Neural cell (in vitro differentiated cells): ENCODE measurements around the gene KBTBD3. TPM values are rescaled to one million over a fixed set of nuclear protein-coding genes. Genes with fewer than 3 reads are reported as not detected.

Source experiments
- H2AFZ ChIP-seq: fragments of 200-600, 300-800 bp; sonication (generic), shearing (Covaris generic); 2 replicates; pipeline ENCODE4 v1.6.0; 2014; ENCODE audit warnings: low read depth, mild to moderate bottlenecking, antibody characterized with exemption, low read length, moderate library complexity
- H3F3A ChIP-seq: fragments of 200-600 bp; shearing (Covaris generic); 2 replicates; pipeline ENCODE4 v1.6.1; 2016; ENCODE audit warnings: mild to moderate bottlenecking, moderate library complexity, mixed read lengths, antibody characterized with exemption, low read length; ENCODE audit not compliant: insufficient read depth, poor library complexity, severe bottlenecking
- H3K27ac ChIP-seq: fragments of 200-600, 300-800 bp; sonication (generic), shearing (Covaris generic); 2 replicates; pipeline ENCODE4 v1.5.1; 2014; ENCODE audit warnings: mild to moderate bottlenecking, low read length, moderate library complexity
- H3K27me3 ChIP-seq: fragments of 300-800, 200-600 bp; sonication (generic), shearing (Covaris generic); 2 replicates; pipeline ENCODE4 v1.6.0; 2014; ENCODE audit warnings: mild to moderate bottlenecking, low read depth, low read length, moderate library complexity; ENCODE audit not compliant: insufficient read depth
- H3K36me3 ChIP-seq: fragments of 300-800, 200-600 bp; sonication (generic), shearing (Covaris generic); 2 replicates; pipeline ENCODE4 v1.5.1; 2014; ENCODE audit warnings: mild to moderate bottlenecking, antibody characterized with exemption, low read length, moderate library complexity; ENCODE audit not compliant: insufficient read depth
- H3K4me2 ChIP-seq: fragments of 300-800, 200-600 bp; sonication (generic), shearing (Covaris generic); 2 replicates; pipeline ENCODE4 v1.6.0; 2014; ENCODE audit warnings: mild to moderate bottlenecking, low read length
- H3K4me3 ChIP-seq: fragments of 300-800, 200-600 bp; sonication (generic), shearing (Covaris generic); 2 replicates; pipeline ENCODE4 v1.5.1; 2014; ENCODE audit warnings: mild to moderate bottlenecking, low read length, moderate library complexity
- H3K79me2 ChIP-seq: fragments of 200-600 bp; shearing (Covaris generic); replicated peaks from 2 replicates; pipeline ENCODE4 v1.6.0; 2014; ENCODE audit warnings: mild to moderate bottlenecking, low read length, moderate library complexity; ENCODE audit not compliant: insufficient read depth
- H3K9ac ChIP-seq: fragments of 300-800, 200-600 bp; sonication (generic), shearing (Covaris generic); 2 replicates; pipeline ENCODE4 v1.6.1; 2016; ENCODE audit warnings: mild to moderate bottlenecking, low read length, mixed read lengths
- H3K9me2 ChIP-seq: fragments of 200-600 bp; shearing (Covaris generic); 2 replicates; pipeline ENCODE4 v1.6.1; 2016; ENCODE audit warnings: mild to moderate bottlenecking, low read length, mixed read lengths; ENCODE audit not compliant: insufficient read depth
- H3K9me3 ChIP-seq: fragments of 200-600, 300-800 bp; sonication (generic), shearing (Covaris generic); 2 replicates; pipeline ENCODE4 v1.6.1; 2016; ENCODE audit warnings: mild to moderate bottlenecking, mixed run types, low read length, moderate library complexity, mixed read lengths
- H4K20me1 ChIP-seq: fragments of 200-600 bp; shearing (Covaris generic); 2 replicates; pipeline ENCODE4 v1.6.1; 2016; ENCODE audit warnings: mild to moderate bottlenecking, mixed run types; ENCODE audit not compliant: insufficient read depth
- EP300 ChIP-seq: fragments of 450-650 bp; conservative IDR thresholded peaks from 2 replicates; pipeline ENCODE4 v1.6.1; 2014; ENCODE audit warnings: antibody characterized with exemption, mild to moderate bottlenecking, moderate library complexity; ENCODE audit not compliant: poor library complexity, severe bottlenecking
- EZH2 ChIP-seq: fragments of 200-600, 300-800 bp; shearing (Covaris generic), sonication (generic); IDR thresholded peaks from 2 replicates; pipeline ENCODE4 v1.6.1; 2014; ENCODE audit warnings: antibody characterized with exemption, low read length, borderline replicate concordance, mild to moderate bottlenecking; ENCODE audit not compliant: insufficient read depth, poor library complexity, severe bottlenecking
- MXI1 ChIP-seq: fragments of 450-650 bp; conservative IDR thresholded peaks from 2 replicates; pipeline ENCODE4 v1.6.1; 2014; ENCODE audit warnings: antibody characterized with exemption, mild to moderate bottlenecking; ENCODE audit not compliant: poor library complexity, severe bottlenecking
- POLR2AphosphoS5 ChIP-seq: IDR thresholded peaks from 2 replicates; pipeline ENCODE4 v1.6.1; 2012
- RAD21 ChIP-seq: fragments of 450-650 bp; conservative IDR thresholded peaks from 2 replicates; pipeline ENCODE4 v1.6.1; 2014; ENCODE audit warnings: antibody characterized with exemption, mild to moderate bottlenecking, moderate library complexity
- SMC3 ChIP-seq: fragments of 450-650 bp; conservative IDR thresholded peaks from 2 replicates; pipeline ENCODE4 v1.6.1; 2014; ENCODE audit warnings: antibody characterized with exemption, mild to moderate bottlenecking, moderate library complexity; ENCODE audit not compliant: poor library complexity
- TAF1 ChIP-seq: IDR thresholded peaks from 2 replicates; pipeline ENCODE4 v1.6.1; 2012; ENCODE audit warnings: low read depth
- polyA plus RNA-seq: library from polyadenylated mRNA; depleted of rRNA; stranded (reverse); fragments of >200 nt; gene quantifications from 2 replicates; pipeline ENCODE4 v1.2.3, GENCODE V29; 2014
- TF ChIP-seq, protein P1 (sequence below): IDR thresholded peaks from 2 replicates; pipeline ENCODE4 v1.6.1; 2012; ENCODE audit warnings: borderline replicate concordance
- TF ChIP-seq, protein P2 (sequence below): fragments of 450-650 bp; IDR thresholded peaks from 2 replicates; pipeline ENCODE4 v1.5.1; 2014; ENCODE audit warnings: antibody characterized with exemption, mild to moderate bottlenecking, moderate library complexity; ENCODE audit not compliant: poor library complexity, severe bottlenecking

Gene KBTBD3
- polyA plus RNA-seq, 1 donor from 2014 or later, result 7.3 TPM

DNA sequence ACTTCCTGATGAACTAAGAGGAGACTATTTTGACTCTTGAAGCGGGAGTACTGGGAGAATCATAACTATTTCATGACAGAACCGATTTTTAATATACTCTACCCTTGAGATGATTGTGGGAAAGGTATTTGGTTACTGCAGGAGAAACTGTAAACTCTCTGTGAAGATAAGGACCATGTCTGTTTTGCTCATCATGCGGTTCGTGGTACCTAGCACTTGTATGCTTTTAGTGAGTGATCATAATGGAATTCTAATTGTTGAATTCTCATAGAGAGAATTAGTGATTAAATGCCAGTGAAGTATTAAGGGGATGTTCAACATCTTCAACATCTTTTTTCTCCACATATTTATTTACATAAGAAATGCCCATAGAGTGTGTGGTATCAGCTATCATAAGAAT is 11.7 kb upstream of the KBTBD3 start:
- Histone ChIP-seq H4K20me1 (peaks cover 6% of the 10 kb centered on the region), H3K4me2 (no peak overlapping the region), H3K27ac (no peak overlapping the region), H3K79me2 (peaks cover 59% of the 10 kb centered on the region), H3K9ac (no peak overlapping the region), H3K9me3 (no peaks in the 10 kb centered on the region), H3K9me2 (no peaks in the 10 kb centered on the region), H3K27me3 (no peaks in the 10 kb centered on the region), H2AFZ (no peak overlapping the region), H3K36me3 (no peaks in the 10 kb centered on the region), H3K4me3 (no peak overlapping the region), H3F3A (no peaks in the 10 kb centered on the region)
- TF ChIP-seq EP300 (no peak), MXI1 (no peak), TAF1 (no peak), POLR2AphosphoS5 (no peak), EZH2 (no peak), SMC3 (no peak), RAD21 (no peak)
- TF ChIP-seq, protein P1, sequence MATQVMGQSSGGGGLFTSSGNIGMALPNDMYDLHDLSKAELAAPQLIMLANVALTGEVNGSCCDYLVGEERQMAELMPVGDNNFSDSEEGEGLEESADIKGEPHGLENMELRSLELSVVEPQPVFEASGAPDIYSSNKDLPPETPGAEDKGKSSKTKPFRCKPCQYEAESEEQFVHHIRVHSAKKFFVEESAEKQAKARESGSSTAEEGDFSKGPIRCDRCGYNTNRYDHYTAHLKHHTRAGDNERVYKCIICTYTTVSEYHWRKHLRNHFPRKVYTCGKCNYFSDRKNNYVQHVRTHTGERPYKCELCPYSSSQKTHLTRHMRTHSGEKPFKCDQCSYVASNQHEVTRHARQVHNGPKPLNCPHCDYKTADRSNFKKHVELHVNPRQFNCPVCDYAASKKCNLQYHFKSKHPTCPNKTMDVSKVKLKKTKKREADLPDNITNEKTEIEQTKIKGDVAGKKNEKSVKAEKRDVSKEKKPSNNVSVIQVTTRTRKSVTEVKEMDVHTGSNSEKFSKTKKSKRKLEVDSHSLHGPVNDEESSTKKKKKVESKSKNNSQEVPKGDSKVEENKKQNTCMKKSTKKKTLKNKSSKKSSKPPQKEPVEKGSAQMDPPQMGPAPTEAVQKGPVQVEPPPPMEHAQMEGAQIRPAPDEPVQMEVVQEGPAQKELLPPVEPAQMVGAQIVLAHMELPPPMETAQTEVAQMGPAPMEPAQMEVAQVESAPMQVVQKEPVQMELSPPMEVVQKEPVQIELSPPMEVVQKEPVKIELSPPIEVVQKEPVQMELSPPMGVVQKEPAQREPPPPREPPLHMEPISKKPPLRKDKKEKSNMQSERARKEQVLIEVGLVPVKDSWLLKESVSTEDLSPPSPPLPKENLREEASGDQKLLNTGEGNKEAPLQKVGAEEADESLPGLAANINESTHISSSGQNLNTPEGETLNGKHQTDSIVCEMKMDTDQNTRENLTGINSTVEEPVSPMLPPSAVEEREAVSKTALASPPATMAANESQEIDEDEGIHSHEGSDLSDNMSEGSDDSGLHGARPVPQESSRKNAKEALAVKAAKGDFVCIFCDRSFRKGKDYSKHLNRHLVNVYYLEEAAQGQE, result no peak
- TF ChIP-seq, protein P2, sequence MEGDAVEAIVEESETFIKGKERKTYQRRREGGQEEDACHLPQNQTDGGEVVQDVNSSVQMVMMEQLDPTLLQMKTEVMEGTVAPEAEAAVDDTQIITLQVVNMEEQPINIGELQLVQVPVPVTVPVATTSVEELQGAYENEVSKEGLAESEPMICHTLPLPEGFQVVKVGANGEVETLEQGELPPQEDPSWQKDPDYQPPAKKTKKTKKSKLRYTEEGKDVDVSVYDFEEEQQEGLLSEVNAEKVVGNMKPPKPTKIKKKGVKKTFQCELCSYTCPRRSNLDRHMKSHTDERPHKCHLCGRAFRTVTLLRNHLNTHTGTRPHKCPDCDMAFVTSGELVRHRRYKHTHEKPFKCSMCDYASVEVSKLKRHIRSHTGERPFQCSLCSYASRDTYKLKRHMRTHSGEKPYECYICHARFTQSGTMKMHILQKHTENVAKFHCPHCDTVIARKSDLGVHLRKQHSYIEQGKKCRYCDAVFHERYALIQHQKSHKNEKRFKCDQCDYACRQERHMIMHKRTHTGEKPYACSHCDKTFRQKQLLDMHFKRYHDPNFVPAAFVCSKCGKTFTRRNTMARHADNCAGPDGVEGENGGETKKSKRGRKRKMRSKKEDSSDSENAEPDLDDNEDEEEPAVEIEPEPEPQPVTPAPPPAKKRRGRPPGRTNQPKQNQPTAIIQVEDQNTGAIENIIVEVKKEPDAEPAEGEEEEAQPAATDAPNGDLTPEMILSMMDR, result no peak

DNA sequence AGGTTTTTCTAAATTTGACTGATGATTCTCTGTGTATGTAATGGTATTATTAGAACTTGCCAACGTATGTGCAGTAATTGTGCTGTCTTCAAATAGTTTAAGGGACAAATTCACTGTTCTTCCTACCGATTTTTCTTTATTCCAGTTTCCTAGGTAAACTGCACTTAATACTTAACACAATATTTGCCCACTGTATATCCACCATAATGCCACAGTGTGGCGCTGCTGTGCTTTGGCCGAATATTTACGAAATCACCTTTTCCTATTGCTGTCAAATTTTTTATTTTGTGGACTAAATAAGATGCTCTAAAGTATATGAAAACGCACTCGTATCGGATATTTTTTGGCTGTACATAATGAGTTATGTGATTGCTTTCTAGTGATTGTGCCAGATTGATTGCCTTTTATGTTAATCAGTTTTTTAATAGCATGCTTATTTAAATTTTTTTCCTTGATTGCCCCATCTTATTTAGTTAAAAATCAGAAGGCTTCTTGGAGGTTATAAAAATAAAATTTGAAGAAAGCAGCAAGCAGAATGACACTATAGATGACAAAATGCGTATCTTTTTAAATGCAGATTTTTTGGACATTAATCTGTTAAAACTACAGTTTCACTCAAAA is 10.8 kb upstream of the KBTBD3 start:
- Histone ChIP-seq H3F3A (no peaks in the 10 kb centered on the region), H3K9me2 (no peaks in the 10 kb centered on the region), H3K4me3 (no peak overlapping the region), H3K9me3 (no peaks in the 10 kb centered on the region), H3K79me2 (peaks cover 68% of the 10 kb centered on the region), H2AFZ (no peak overlapping the region), H3K27me3 (no peaks in the 10 kb centered on the region), H4K20me1 (peaks cover 6% of the 10 kb centered on the region), H3K9ac (no peak overlapping the region), H3K4me2 (peak overlapping the region; percentile 8), H3K36me3 (no peaks in the 10 kb centered on the region), H3K27ac (no peak overlapping the region)
- TF ChIP-seq, protein P1, result no peak
- TF ChIP-seq RAD21, result peak; percentile 82
- TF ChIP-seq EP300, result no peak
- TF ChIP-seq MXI1, result no peak
- no peak for TF ChIP-seq EZH2
- TF ChIP-seq, protein P2, result peak; percentile 85
- no peak for TF ChIP-seq POLR2AphosphoS5
- TF ChIP-seq TAF1, result no peak
- TF ChIP-seq SMC3, result peak; percentile 80
